B cell (primary cell): ENCODE results near the gene FKBP7. TPM values are rescaled to one million over a fixed set of nuclear protein-coding genes. Genes with fewer than 3 reads are reported as not detected.
A peak's percentile ranks its signal among the peaks of the same experiment; 100 is the strongest.

Experiments used
- ATAC-seq: fragments of 200-7000 bp; cut with Tn5 transposase; one replicate; pipeline ENCODE4 v1.10.0; 2021; ENCODE audit warnings: low read depth, mild to moderate bottlenecking, moderate number of reproducible peaks, moderate library complexity
- CTCF ChIA-PET: fragments of 350-600 bp; sonication (Branson Sonifier 250); formaldehyde crosslinking; loops from one replicate; lab custom pipeline; 2021; ENCODE audit warnings: antibody characterized with exemption, inconsistent platforms; lab: Charles Lee
- POLR2A ChIA-PET: fragments of 350-600 bp; sonication (Branson Sonifier 250); formaldehyde crosslinking; loops from one replicate; lab custom pipeline; 2021; ENCODE audit warnings: antibody characterized with exemption; lab: Charles Lee
- DNase-seq: peaks from one replicate; pipeline ENCODE4 v3.0.0; 2013
- H2AFZ ChIP-seq: 2 replicates; pipeline ENCODE4 v1.6.1; 2012; ENCODE audit warnings: mild to moderate bottlenecking, low read depth, low read length; ENCODE audit not compliant: insufficient read depth, poor library complexity, severe bottlenecking
- H3K27ac ChIP-seq, 2 donors: 1 replicate in 1 of 2; 2 replicates in 1 of 2; pipeline ENCODE4 v1.5.1; 2012 to 2013; ENCODE audit warnings: low read length in 2 of 2, mild to moderate bottlenecking in 2 of 2, moderate library complexity in 1 of 2
- H3K27me3 ChIP-seq, 4 experiments: fragments of 200-600 bp in 1 of 4; sonication (generic) in 1 of 4; replicated peaks in 1 of 4; 1 replicate in 2 of 4; 2 replicates in 2 of 4; pipeline versions ENCODE4 v1.6.1 to v1.7.0; 2013 to 2016; ENCODE audit warnings: low read length in 3 of 4, mild to moderate bottlenecking in 2 of 4, mixed read lengths in 1 of 4, moderate library complexity in 1 of 4; ENCODE audit not compliant: insufficient read depth in 4 of 4, control insufficient read depth in 3 of 4; ENCODE audit errors: control extremely low read depth in 1 of 4
- H3K36me3 ChIP-seq, 2 experiments: replicated peaks in 1 of 2; 1 replicate in 1 of 2; 2 replicates in 1 of 2; pipeline versions ENCODE4 v1.6.1 to v1.7.1; 2013; ENCODE audit warnings: low read length in 1 of 2; ENCODE audit not compliant: insufficient read depth in 2 of 2, control insufficient read depth in 1 of 2; ENCODE audit errors: control extremely low read depth in 1 of 2, extremely low read depth in 1 of 2
- H3K4me1 ChIP-seq, 2 donors: fragments of 200-600 bp in 1 of 2; sonication (generic) in 1 of 2; 1 replicate in 1 of 2; 2 replicates in 1 of 2; pipeline versions ENCODE4 v1.5.1 to v1.6.1; 2013 to 2017; ENCODE audit warnings: low read length in 2 of 2; ENCODE audit not compliant: control insufficient read depth in 2 of 2, insufficient read depth in 2 of 2
- H3K4me2 ChIP-seq: replicated peaks from 2 replicates; pipeline ENCODE3; 2012; ENCODE audit warnings: mild to moderate bottlenecking, low read depth, low read length; ENCODE audit not compliant: poor library complexity, severe bottlenecking
- H3K4me3 ChIP-seq, 5 experiments: fragments of 200-600 bp in 1 of 5; sonication (generic) in 1 of 5; 1 replicate in 3 of 5; 2 replicates in 2 of 5; pipeline versions ENCODE4 v1.5.1 to v1.7.0; 2011 to 2016; ENCODE audit warnings: low read length in 4 of 5, mild to moderate bottlenecking in 4 of 5, low read depth in 2 of 5, control low read depth in 1 of 5, moderate library complexity in 1 of 5; ENCODE audit not compliant: insufficient read depth in 1 of 5; ENCODE audit errors: control extremely low read depth in 1 of 5, extremely low read depth in 1 of 5
- H3K79me2 ChIP-seq: fragments of 200-600 bp; sonication (generic); one replicate; pipeline ENCODE4 v1.6.0; 2016; ENCODE audit warnings: low read length; ENCODE audit not compliant: control insufficient read depth, insufficient read depth
- H3K9ac ChIP-seq: fragments of 200-600 bp; sonication (generic); 2 replicates; pipeline ENCODE4 v1.6.1; 2017; ENCODE audit warnings: mild to moderate bottlenecking, low read length, moderate library complexity
- H3K9me3 ChIP-seq, 3 donors: one replicate each; pipeline versions ENCODE4 v1.6.1 to v1.7.1; 2013; ENCODE audit warnings: low read length in 2 of 3; ENCODE audit not compliant: control insufficient read depth in 2 of 3, insufficient read depth in 1 of 3; ENCODE audit errors: control extremely low read depth in 1 of 3
- H4K20me1 ChIP-seq: 2 replicates; pipeline ENCODE4 v1.6.0; 2012; ENCODE audit warnings: mild to moderate bottlenecking, low read length; ENCODE audit not compliant: insufficient read depth, control insufficient read depth, poor library complexity, severe bottlenecking
- H3K27ac Mint-ChIP-seq: one replicate; pipeline ENCODE4 v1.8.0; 2021; ENCODE audit warnings: mixed read lengths
- H3K27me3 Mint-ChIP-seq: one replicate; pipeline ENCODE4 v1.8.0; 2021; ENCODE audit warnings: mixed read lengths
- H3K4me1 Mint-ChIP-seq: one replicate; pipeline ENCODE4 v1.8.0; 2021; ENCODE audit warnings: mixed read lengths
- H3K4me3 Mint-ChIP-seq: one replicate; pipeline ENCODE4 v1.8.0; 2021; ENCODE audit warnings: mixed read lengths
- H3K9me3 Mint-ChIP-seq: one replicate; pipeline ENCODE4 v1.8.0; 2022; ENCODE audit warnings: mixed read lengths; ENCODE audit not compliant: insufficient read depth
- EZH2 ChIP-seq: IDR thresholded peaks from 2 replicates; pipeline ENCODE4 v1.6.1; 2012; ENCODE audit warnings: borderline replicate concordance, low read depth, mild to moderate bottlenecking, moderate library complexity, low read length; ENCODE audit not compliant: insufficient read depth, poor library complexity, severe bottlenecking
- WGBS: methylation state at CpG from one replicate; pipeline ENCODE4 v1.1.5; 2013; ENCODE audit warnings: missing lambda C conversion rate; ENCODE audit not compliant: insufficient coverage; 5-methylcytosine and 5-hydroxymethylcytosine counted together
- intact Hi-C: fragments of 100-400 bp; cut with micrococcal nuclease; formaldehyde crosslinking; loops from one replicate; pipeline ENCODE4 v1.10.0; 2022
- polyA plus RNA-seq: library from polyadenylated mRNA; depleted of rRNA; stranded (reverse); fragments of >200 nt; gene quantifications from 2 replicates; pipeline ENCODE4 v1.2.3, GENCODE V29; 2012
- total RNA-seq, 2 donors: library from RNA; stranded (reverse); fragments of 120-200 nt in 1 of 2; gene quantifications; 1 replicate in 1 of 2; 2 replicates in 1 of 2; pipeline versions ENCODE4 v1.2.3 to v1.2.4, GENCODE V29; 2013 to 2022
- TF ChIP-seq, protein P1 (sequence below): fragments of 200-600 bp; IDR thresholded peaks from one replicate; pipeline ENCODE4 v1.8.0; 2022; ENCODE audit warnings: antibody characterized with exemption, mild to moderate bottlenecking

FKBP7 gene
- total and polyA plus RNA-seq, 2 donors (not counting 1 experiment from before 2014, with no cell fraction given): 0.39 to 0.97 TPM

DNA sequence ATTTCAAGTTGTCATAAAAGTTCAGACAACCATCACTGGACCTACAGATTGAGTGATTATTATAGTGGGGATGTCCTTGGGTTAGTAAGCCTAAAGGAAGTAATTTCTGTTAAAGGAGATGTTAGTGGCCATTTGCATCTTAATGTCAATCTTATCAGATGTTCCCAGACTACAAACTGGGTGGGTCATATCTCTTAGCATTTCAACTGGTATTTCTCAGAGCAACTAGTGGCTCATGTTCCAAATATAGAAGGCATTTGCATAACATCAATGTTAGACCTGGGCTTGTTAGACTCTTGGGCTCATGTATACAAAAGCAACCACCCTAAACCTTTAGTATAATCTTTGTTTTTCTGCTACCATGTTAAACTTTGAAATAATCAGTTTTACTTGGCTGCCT, 19.7 kb upstream of the FKBP7 start:
- Histone ChIP-seq H3K27ac (no peak overlapping the region), H3K4me1 (no peaks in the 10 kb centered on the region), H4K20me1 (no peaks in the 10 kb centered on the region), H2AFZ (no peak overlapping the region), H3K9ac (no peak overlapping the region), H3K4me2 (no peak overlapping the region), H3K79me2 (no peaks in the 10 kb centered on the region), H3K4me3 (no peak overlapping the region), H3K9me3 (no peaks in the 10 kb centered on the region), H3K27me3 (no peaks in the 10 kb centered on the region), H3K36me3 (peaks cover 21 to 72% of the 10 kb centered on the region in 2 experiments)
- POLR2A ChIA-PET: no interaction called here
- no peak for ATAC-seq
- peak overlapping the region; percentile 20 for H3K27ac Mint-ChIP-seq
- DNase-seq: no peak
- peaks cover 4% of the 10 kb centered on the region for H3K4me1 Mint-ChIP-seq
- H3K27me3 Mint-ChIP-seq: no peaks in the 10 kb centered on the region
- CTCF ChIA-PET: no interaction called here
- H3K4me3 Mint-ChIP-seq: no peak overlapping the region
- H3K9me3 Mint-ChIP-seq: no peaks in the 10 kb centered on the region
- TF ChIP-seq EZH2: no peak
- TF ChIP-seq, protein P1, sequence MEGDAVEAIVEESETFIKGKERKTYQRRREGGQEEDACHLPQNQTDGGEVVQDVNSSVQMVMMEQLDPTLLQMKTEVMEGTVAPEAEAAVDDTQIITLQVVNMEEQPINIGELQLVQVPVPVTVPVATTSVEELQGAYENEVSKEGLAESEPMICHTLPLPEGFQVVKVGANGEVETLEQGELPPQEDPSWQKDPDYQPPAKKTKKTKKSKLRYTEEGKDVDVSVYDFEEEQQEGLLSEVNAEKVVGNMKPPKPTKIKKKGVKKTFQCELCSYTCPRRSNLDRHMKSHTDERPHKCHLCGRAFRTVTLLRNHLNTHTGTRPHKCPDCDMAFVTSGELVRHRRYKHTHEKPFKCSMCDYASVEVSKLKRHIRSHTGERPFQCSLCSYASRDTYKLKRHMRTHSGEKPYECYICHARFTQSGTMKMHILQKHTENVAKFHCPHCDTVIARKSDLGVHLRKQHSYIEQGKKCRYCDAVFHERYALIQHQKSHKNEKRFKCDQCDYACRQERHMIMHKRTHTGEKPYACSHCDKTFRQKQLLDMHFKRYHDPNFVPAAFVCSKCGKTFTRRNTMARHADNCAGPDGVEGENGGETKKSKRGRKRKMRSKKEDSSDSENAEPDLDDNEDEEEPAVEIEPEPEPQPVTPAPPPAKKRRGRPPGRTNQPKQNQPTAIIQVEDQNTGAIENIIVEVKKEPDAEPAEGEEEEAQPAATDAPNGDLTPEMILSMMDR: no peak
- intact Hi-C loops: no loop called here

DNA sequence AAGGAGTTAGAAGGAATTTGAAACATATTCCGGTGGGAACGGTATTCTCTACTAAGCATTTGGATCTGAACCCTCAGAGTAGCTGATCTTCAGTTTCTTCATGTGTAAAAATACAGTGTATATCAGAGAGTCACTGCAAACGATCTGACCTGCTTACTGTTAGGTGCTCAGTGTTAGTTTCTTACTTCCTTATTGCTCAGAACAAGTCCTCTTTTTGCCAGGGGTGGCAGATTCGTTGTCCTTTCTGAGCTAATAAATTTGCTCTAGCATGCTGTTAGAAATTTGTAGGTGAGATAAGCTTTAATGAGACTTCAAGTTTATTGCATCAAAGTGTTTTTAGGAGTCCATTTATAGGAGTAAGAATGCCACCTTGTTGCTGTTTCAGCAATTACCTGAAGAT, 17.6 kb upstream of the FKBP7 start:
- no peak for DNase-seq
- 89% methylated on average over 1 of the region's 4 CpGs for WGBS
- H3K27ac ChIP-seq: no peak overlapping the region
- no peaks in the 10 kb centered on the region for H3K4me1 ChIP-seq
- H3K4me3 ChIP-seq: no peak overlapping the region
- H3K36me3 ChIP-seq: peaks cover 22 to 62% of the 10 kb centered on the region in 2 experiments
- no peak overlapping the region for H2AFZ ChIP-seq
- ATAC-seq: no peak
- H3K9me3 ChIP-seq: no peaks in the 10 kb centered on the region
- Mint-ChIP-seq H3K27me3 (no peaks in the 10 kb centered on the region), H3K4me1 (peaks cover 4% of the 10 kb centered on the region), H3K27ac (no peak overlapping the region), H3K4me3 (no peak overlapping the region), H3K9me3 (no peaks in the 10 kb centered on the region)
- no peaks in the 10 kb centered on the region for H3K27me3 ChIP-seq
- H3K79me2 ChIP-seq: no peaks in the 10 kb centered on the region
- intact Hi-C loops: no loop called here
- TF ChIP-seq, protein P1: no peak
- TF ChIP-seq EZH2: no peak
- POLR2A ChIA-PET: no interaction called here
- H3K4me2 ChIP-seq: no peak overlapping the region
- CTCF ChIA-PET: interaction anchor here (1.1 kb wide), 1 partner anchor 81 kb away, joined by 3 read pairs; no protein-coding TSS in a partner anchor
- H4K20me1 ChIP-seq: no peaks in the 10 kb centered on the region
- no peak overlapping the region for H3K9ac ChIP-seq
